IPS-18c (cell line): ENCODE results near the gene DEF6.
A peak's percentile ranks its signal among the peaks of the same experiment; 100 is the strongest.
"Not testable (repeated sequence)": the region's sequence is repeated elsewhere in the genome, so short reads cannot be mapped to it uniquely, and the experiment has no call there.

Experiments
- H3K4me3 ChIP-seq: 2 replicates; pipeline ENCODE4 v1.7.0; 2013; ENCODE audit warnings: low read depth, mild to moderate bottlenecking, low read length, moderate library complexity; ENCODE audit not compliant: insufficient read depth
- H3K9me3 ChIP-seq: one replicate; pipeline ENCODE4 v1.6.1; 2013; ENCODE audit warnings: mild to moderate bottlenecking, low read length, moderate library complexity; ENCODE audit not compliant: control insufficient read depth, insufficient read depth

The DEF6 gene

DNA sequence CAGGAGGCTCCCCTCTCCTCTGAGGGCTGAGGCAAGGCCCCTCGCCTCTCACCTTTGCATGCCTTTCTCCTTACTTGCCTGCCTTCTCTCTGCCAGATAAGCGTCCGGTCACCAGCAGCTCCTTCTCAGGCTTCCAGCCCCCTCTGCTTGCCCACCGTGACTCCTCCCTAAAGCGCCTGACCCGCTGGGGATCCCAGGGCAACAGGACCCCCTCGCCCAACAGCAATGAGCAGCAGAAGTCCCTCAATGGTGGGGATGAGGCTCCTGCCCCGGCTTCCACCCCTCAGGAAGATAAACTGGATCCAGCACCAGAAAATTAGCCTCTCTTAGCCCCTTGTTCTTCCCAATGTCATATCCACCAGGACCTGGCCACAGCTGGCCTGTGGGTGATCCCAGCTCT, 23.5 kb downstream of the DEF6 start:
- Histone ChIP-seq H3K4me3 (no peak overlapping the region), H3K9me3 (no peaks in the 10 kb centered on the region)

DNA sequence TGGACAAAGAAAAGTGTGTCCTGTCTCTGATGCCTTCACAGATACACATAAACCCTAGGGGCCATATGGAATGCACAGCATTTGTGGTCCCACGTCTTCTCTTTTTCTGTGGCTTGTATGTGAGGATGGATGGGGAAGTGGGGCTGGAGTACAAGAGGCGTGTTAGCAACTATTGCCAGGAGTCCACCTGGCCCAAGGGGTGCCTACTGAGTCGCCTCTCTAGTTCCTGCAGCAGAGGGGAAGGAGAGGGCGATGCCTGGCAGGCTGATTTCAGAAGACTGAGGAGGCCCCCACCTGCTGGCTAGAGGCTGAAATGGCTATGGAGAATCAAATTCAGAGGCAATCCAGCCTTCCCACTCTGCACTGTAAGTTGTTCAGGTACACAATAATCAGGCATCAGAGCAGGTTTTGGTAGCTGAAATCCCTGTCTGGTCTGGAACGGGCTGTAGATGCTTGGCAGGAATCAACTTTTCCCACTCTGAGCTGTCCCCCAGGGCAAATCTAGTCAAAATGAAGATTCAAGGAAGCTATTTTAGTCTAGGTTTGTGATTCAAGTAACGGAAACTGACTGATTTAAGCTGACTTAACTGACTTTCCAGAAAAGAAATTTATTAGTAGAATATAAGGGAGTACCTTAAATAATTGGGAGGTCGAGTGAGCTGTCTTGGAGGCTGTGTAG, 29.9 kb downstream of the DEF6 start:
- no peak overlapping the region for H3K4me3 ChIP-seq
- H3K9me3 ChIP-seq = peaks cover 7% of the 10 kb centered on the region

DNA sequence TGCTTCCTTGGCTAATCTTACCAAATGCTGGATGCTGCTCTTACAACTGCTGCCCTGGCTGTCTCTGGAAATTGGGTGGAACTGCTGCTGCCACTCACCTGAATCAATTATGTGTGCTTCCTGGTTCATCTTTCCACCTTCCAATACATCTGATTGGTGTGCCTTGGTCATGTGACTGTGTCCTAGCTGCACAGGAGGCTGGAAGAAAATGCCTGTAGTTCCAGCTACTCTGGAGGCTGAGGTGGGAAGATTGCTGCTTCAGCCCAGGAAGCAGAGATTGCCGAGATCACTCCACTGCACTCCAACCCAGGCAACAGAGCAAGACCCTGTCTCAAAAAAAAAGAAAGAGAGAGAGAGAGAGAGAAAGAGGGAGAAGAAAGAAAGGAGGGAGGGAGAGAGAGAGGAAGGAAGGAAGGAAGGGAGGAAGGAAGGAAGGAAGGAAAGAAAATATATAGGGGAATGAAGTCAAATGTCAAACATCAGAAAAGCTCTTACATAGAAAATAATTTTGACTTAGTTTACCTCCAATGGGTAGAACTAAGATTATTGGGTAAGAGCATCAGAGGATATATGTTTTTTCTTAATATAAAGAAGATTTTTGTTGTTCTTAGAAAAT, 30.6 kb downstream of the DEF6 start:
- Histone ChIP-seq H3K4me3 (no peak overlapping the region), H3K9me3 (peaks cover 7% of the 10 kb centered on the region)

DNA sequence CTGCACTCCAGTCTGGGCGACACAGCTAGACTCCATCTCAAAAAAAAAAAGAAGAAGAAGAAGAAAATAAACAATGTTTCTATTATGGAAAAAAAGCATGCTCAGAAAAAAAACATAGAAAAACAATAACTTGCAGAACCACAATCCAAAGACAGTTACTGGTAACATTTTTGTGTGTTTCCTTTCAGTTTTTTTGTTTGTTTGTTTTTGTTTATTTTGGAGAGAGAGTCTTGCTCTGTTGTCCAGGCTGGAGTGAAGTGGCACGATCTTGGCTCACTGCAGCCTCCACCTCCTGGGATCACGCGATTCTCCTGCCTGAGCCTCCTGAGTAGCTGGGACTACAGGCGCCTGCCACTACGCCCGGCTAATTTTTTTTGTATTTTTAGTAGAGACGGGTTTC, 31.3 kb downstream of the DEF6 start:
- H3K4me3 ChIP-seq, H3K9me3 ChIP-seq: not testable (repeated sequence)

DNA sequence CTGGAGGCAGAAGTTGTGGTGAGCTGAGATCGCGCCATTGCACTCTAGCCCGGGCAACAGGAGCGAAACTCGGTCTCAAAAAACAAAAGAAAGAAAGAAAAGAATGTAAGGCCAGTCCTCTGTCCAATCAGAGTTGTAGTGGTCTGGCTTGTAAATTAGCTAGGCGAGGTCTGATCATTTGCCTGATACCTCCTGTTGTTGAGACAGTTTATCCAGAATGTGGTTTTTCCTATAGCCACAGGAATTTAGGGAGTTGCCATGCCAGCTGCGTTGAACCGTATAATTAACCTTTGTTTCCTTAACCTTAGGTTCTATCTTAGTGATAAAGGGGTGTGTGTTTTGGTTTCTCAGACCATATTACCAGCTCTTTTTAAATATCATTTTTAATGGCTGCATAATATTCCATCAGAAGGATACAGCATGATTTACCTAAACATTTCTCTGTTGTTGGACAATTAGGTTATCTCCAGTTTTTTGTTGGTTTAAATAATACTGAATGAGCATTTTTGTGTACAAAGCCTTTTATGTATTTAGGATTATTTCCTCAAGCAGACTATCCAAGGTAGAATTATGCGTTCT, 33.0 kb downstream of the DEF6 start:
- H3K4me3 ChIP-seq = no peak overlapping the region
- H3K9me3 ChIP-seq = peaks cover 7% of the 10 kb centered on the region

DNA sequence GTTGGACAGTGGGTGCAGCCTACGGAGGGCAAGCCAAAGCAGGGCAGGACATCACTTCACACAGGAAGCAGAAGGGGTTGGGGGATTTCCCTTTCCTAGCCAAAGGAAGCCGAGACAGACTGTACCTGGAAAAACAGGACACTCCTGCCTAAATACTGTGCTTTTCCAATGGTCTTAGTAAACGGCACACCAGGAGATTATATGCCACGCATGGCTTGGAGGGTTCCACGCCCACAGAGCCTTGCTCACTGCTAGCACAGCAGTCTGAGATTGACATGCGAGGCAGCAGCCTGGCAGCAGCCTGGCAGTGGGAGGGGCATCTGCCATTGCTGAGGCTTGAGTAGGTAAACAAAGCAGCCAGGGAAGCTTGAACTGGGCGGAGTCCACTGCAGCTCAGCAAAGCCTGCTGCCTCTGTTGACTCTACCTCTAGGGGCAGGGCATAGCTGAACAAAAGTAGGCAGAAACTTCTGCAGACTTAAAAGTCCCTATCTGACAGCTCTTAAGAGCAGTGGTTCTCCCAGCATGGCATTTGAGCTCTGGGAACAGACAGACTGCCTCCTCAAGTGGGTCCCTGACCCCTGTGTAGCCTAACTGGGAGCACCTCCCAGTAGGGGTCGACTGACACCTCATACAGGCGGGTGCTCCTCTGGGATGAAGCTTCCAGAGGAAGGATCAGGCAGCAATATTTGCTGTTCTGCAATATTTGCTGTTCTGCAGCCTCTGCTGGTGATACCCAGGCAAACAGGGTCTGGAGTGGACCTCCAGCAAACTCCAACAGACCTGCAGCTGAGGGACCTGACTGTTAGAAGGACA, 34.7 kb downstream of the DEF6 start:
- H3K4me3 ChIP-seq = not testable (repeated sequence)

DNA sequence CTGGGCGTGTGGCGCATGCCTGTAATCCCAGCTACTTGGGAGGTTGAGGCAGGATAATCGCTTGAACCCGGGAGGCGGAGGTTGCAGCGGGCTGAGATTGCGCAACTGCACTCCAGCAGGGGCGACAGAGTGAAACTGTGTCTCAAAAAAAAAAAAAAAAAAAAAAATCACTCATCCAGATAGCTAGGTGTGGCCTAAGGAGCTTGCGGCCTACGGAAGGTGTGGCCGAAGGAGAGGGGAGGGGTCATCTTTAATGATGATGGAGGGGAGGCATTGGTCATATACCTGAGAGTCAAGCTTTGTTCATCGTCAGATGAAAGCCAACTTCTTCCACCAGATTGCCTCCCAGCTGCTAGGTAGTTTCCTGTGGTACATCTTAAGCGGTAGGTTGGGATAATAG, 43.9 kb downstream of the DEF6 start:
- Histone ChIP-seq H3K9me3 (no peaks in the 10 kb centered on the region), H3K4me3 (no peak overlapping the region)

More for the DNA sequence above, 34.7 kb downstream of the DEF6 start:
- H3K9me3 ChIP-seq = not testable (repeated sequence)

DNA sequence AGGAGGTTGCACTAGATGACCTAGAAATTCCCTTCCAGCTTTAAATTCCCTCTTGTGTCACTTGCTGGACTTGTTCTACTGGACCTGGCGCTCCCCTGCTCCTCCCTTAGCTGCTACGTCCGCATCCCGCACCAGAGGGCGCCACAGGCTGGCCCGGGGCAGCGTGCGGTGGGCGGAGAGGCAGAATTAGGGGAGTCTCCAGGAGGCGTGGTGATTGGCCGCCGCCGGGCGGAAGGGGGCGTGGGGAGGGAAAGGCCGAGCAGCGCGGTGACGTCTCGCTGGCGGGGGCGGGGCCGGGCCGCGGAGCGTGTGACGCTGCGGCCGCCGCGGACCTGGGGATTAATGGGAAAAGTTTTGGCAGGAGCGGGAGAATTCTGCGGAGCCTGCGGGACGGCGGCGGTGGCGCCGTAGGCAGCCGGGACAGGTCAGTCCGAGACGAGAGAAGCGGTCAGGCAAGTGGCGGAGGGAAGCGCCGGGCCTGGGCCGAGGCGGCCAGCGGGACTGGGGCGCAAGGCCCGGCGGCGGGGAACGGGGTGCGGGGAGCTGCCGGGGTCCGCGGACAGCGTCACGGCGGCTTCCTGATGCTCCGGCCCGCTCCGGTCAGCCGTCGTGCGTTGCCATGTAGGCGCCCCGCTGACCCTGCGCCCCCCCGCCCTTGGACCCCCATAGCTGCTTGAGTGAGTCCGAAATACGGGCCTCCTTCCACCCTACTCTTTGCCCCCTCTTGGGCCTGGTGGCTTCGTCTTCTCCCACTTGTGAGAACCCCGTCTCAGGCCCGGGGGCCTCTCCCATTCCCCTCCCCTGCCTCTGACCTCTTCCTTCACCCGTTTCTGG, 44.9 kb downstream of the DEF6 start, which contains the start of gene PPARD:
PPARD (plus strand) TSS at position 301 of the 834 bp plus-strand sequence. CDS start 68,530 bp downstream, outside the sequence.
- peak within 1 kb of the TSS; percentile 70 for H3K4me3 ChIP-seq
- H3K9me3 ChIP-seq = no peaks in the 10 kb centered on the region

DNA sequence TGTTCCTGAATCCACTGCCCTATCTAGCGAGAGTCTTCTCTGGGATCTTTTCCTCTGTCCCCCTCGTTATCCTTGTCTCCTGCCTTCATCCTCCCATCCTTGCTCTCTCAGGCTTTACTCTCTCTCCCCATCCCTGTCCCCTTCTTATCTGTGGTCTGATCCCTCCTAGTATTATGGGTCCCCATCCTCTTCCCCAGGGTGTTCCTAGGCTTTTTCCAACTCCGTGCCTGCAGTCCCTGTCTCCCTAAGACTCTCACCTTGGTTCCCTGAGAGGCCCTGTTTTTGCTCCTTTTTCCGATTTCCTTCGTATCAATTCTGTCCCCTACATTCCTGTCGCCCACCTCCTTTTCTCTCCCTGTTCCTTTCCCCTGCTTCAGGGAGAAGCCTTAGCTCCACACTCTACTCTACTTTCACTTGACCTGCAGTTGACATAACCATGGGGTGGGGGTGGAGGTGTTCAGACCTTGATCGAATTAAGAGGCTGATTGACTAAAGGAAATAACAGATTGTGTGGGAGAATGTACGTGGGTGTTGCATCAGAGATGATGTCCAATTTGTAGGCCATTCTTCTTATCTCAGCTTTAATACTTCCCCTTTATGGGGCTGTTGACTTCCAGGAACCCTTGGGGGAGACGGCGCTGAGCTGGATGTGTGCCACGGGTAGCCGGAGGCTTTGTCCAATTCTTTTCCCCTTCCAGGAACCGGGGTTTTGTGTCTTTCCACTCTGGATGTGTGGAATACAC, 45.6 kb downstream of the DEF6 start:
- H3K9me3 ChIP-seq = no peaks in the 10 kb centered on the region
- H3K4me3 ChIP-seq = peak overlapping the region; percentile 70

DNA sequence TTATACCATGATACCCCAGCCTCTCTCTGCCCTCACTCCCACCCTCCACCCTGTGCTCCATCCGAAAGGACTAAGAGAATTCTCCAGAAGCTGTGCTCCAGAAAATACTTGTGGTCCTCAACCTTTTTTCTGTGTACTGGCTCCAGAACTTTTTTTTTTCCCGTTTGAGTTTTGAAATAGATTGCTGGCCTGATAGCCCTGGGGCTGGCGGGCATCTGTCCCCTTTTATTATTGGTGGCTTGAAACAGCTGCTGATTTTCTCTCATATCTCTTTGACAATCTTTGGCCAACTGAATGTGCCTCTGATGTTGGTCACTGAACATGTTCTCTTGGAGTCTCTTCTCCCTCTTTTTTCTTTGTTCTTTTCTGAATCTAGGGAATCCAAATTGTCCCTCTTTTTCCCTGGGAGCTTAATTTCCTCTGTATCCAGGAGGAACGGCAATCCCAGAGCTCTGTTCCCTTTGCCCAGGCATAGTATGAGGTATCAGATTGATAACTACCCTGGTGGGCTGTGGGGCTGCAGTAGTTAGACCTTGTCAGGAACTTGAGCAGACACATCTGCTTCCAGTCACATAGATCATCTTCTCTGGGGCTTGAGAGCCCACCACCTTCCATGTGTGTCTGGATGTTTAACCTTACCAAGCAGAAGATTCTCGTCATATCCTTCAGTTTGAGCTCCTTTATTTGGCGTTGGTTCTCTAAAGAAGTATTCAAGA, 46.4 kb downstream of the DEF6 start:
- no peak overlapping the region; the same call in 1 of the 2 replicates for H3K4me3 ChIP-seq

DNA sequence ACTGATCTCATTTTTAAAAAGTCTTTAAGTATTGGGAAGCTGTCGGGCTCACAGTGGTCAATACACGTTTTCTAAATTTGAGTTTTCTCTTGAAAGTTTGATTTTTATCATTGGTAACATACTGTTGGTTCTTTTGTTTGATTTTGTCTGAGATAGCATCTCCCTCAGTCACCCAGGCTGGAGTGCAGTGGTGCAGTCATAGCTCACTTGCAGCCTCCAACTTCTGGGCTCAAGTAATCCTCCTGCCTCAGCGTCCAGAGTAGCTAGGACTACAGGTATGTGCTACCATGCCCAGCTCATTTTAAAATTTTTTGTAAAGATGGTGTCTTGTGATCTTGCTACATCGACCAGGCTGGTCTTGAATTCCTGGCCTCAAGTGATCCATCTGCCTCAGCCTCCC, 53.8 kb downstream of the DEF6 start:
- Histone ChIP-seq H3K9me3 (no peaks in the 10 kb centered on the region), H3K4me3 (no peak overlapping the region)

More for the DNA sequence above, 46.4 kb downstream of the DEF6 start:
- no peaks in the 10 kb centered on the region for H3K9me3 ChIP-seq

DNA sequence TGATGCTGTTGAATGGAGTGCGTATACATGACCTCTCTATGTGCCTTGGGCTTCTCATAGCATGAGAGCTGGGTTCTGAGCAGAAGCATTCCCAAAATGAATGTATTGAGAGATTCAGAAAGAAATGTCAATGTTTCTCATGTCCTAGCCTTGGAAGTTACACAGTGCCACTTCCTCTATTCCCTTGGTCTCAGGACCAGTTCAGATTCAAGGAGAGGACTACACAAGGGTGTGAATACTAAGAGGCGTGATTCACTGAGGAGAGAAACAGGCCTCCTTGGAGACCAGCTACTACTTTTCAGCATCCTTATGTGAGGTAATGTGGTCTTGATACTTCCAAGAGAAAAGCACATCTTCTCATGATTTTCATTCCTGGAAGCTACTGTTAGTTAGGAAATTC, 55.1 kb downstream of the DEF6 start:
- Histone ChIP-seq H3K9me3 (no peaks in the 10 kb centered on the region), H3K4me3 (no peak overlapping the region)

DNA sequence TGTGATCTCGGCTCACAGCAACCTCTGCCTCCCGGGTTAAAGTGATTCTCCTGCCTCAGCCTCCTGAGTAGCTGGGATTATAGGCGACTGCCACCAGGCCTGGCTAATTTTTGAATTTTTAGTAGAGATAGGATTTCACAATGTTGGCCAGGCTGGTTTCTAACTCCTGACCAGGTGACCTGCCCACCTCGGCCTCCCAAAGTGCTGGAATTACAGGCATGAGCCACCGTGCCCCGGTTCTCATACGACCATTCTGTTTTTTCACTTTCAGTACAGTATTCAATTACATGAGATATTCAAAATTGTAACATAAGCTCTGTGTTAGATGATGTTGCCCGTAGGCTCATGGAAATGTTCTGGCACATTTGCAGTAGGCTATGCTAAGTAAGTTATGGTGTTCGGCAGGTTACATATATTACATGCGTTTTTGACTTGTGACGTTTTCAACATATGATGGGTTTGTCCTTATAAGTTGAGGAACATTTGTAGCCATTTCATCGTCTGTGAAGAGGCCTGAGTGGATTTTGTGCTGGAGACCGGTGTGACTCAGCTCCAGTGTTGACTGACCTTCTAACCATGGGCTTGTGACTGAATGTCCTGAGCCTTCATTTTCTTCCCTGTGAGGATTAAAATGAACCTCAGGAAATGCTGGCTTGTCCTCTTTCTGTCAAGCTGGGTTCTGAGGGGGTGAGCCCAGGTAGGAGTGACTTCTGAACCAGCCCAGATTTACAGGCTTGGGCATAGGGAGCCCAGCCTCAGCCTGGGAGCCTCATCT, 56.9 kb downstream of the DEF6 start:
- Histone ChIP-seq H3K9me3 (no peaks in the 10 kb centered on the region), H3K4me3 (no peak overlapping the region)

DNA sequence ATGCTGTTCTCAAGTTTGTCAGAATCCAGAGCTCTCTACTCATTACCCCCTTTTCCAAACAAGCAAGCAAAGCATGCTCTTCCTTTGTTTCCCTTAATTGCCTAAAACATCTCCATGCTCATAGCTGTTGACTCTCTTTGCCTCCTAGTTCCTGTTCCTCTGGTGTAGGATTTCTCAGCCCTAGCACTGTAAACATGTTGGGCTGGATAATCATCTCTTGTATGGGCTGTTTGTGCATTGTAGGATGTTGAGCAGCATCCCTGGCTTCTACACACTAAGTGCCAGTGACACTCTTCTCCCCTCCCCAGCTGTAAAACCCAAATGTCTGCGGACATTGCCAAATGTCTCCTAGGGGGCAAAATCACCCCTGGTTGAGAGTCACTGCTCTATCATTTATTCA, 58.8 kb downstream of the DEF6 start:
- no peak overlapping the region for H3K4me3 ChIP-seq
- no peaks in the 10 kb centered on the region for H3K9me3 ChIP-seq

DNA sequence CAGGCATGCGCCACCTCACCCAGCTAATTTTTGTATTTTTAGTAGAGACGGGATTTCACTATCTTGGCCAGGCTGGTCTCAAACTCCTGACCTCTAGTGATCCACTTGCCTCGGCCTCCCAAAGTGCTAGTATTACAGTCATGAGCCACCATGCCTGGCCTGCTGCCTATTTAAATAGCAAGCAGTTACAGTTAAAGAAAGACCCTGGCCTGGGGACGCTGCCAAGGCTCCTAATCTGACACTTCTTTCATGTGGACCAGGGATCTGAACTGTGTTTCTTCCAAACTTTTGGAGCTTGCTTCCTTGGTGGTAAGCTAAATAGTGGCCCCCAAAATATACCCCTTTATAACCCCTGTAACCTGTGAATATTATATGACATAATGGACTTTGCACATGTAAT, 60.1 kb downstream of the DEF6 start:
- no peak overlapping the region for H3K4me3 ChIP-seq
- H3K9me3 ChIP-seq = no peaks in the 10 kb centered on the region
